GM19467 (cell line): ENCODE data around the gene RNASE9.
"Not testable (repeated sequence)": the region's sequence is repeated elsewhere in the genome, so short reads cannot be mapped to it uniquely, and the experiment has no call there.

Experiments used
- ATAC-seq: cut with Tn5 transposase; IDR thresholded peaks from one replicate; pipeline ENCODE4 v1.9.1; 2021; ENCODE audit warnings: mild to moderate bottlenecking, moderate library complexity; ENCODE audit not compliant: unreplicated experiment

The RNASE9 gene

GRCh38 chr14:20524027-20524426, 36.8 kb downstream of the RNASE9 start:
- no peak for ATAC-seq

DNA sequence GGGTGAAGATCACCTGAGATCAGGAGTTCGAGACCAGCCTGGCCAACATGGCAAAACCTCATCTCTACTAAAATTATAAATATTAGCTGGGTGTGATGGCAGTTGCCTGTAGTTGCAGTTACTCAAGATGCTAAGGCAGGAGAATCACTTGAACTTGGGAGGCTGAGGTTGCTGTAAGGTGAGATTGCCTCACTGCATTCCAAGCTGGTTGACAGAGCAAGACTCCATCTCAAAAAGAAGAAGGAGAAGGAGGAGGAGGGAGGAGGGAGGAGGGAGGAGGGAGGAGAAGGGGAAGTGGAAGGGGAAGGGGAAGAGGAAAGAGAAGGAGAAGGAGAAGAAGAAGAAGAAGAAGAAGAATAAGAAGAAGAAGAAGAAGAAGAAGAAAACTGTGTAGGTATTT, 38.5 kb downstream of the RNASE9 start:
- ATAC-seq, result no peak

- no peak for ATAC-seq
Measured at GRCh38 chr14:20516921-20517320, 43.9 kb downstream of the RNASE9 start.

GRCh38 chr14:20515846-20516245, 45.0 kb downstream of the RNASE9 start:
- ATAC-seq, result no peak

- ATAC-seq, result no peak
Measured at GRCh38 chr14:20512177-20512905, 48.5 kb downstream of the RNASE9 start.

- ATAC-seq, result no peak
Measured at GRCh38 chr14:20508367-20508766, 52.5 kb downstream of the RNASE9 start.

GRCh38 chr14:20507537-20507936, 53.3 kb downstream of the RNASE9 start:
- ATAC-seq, result not testable (repeated sequence)

DNA sequence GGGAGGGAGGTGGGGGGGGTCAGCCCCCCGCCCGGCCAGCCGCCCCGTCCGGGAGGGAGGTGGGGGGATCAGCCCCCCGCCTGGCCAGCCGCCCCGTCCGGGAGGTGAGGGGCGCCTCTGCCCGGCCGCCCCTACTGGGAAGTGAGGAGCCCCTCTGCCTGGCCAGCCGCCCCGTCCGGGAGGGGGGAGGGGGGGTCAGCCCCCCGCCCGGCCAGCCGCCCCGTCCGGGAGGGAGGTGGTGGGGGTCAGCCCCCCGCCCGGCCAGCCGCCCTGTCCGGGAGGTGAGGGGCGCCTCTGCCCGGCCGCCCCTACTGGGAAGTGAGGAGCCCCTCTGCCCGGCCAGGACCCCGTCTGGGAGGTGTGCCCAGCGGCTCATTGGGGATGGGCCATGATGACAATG, 54.1 kb downstream of the RNASE9 start:
- not testable (repeated sequence) for ATAC-seq

- not testable (repeated sequence) for ATAC-seq
Measured at GRCh38 chr14:20506276-20506675, 54.6 kb downstream of the RNASE9 start.
